DND-41 (cell line): Measurements from ENCODE around the gene IFITM10.

Experiments used
- CTCF ChIP-seq: IDR thresholded peaks from 2 replicates; pipeline ENCODE4 v1.5.1; 2012; ENCODE audit warnings: borderline replicate concordance, low read length, moderate library complexity, mild to moderate bottlenecking; ENCODE audit not compliant: poor library complexity, severe bottlenecking; ENCODE audit errors: extremely low read depth
- EZH2 ChIP-seq: IDR thresholded peaks from 3 replicates; pipeline ENCODE4 v1.6.1; 2012; ENCODE audit warnings: borderline replicate concordance, low read depth, mild to moderate bottlenecking, moderate library complexity, low read length, inconsistent platforms; ENCODE audit not compliant: severe bottlenecking

GRCh38 chr11:1786466-1786865 lies 36.1 kb upstream of the IFITM10 start:
- TF ChIP-seq CTCF (no peak), EZH2 (no peak)
